ENCODE data around the gene CARS2. TPM values are rescaled to one million over a fixed set of nuclear protein-coding genes. Genes with fewer than 3 reads are reported as not detected.
"Not testable (repeated sequence)": the region's sequence is repeated elsewhere in the genome, so short reads cannot be mapped to it uniquely, and the experiment has no call there.

CARS2 gene
- total RNA-seq, 1 donor from 2014 or later: 47.6 TPM

DNA sequence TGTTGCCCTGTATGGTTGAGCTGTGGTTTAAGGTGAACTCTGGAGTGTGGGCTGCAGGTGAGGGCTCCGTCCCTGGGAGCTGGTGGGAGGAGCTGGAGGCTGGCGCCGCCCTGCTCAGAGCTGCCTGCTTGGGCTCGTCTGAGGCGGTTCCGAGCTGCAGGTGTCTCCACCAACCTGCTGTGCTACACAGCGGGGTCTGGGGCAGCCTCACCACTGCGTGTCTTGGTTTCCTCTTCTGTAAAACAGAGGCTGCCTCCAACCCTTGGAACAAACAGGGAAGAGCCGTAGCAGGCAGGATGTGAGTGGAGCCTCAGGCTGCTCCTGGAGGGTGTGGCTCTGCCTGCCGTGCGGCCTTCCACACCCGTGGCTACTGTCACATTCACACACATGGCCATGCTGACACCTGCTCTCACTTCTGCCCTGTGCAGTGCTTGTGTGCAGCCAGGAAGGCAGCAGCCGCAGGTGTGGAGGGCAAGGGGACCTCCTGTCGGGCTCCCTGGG, 69.2 kb downstream of the CARS2 start:
- DNase-seq: no peak

DNA sequence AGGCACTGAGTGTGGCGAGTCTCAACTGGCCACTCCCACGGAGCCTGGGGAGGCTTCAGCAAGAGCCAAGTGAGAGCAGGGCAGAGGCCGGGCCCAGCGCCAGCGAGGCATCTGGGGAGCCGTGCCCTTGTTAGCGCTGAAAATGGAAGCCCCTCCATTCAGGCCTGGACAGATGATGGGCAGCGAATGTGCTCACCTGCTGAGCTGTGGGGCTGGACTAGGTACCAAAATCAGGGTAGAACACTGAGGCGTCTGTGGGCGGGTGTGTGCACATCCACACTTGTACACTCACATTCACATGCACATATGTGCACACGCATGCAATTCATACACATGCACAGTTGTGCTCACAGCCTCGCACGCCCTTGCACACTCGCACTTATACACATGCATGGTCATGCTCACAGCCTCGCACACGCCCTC, 69.9 kb downstream of the CARS2 start:
- no peak for DNase-seq

DNA sequence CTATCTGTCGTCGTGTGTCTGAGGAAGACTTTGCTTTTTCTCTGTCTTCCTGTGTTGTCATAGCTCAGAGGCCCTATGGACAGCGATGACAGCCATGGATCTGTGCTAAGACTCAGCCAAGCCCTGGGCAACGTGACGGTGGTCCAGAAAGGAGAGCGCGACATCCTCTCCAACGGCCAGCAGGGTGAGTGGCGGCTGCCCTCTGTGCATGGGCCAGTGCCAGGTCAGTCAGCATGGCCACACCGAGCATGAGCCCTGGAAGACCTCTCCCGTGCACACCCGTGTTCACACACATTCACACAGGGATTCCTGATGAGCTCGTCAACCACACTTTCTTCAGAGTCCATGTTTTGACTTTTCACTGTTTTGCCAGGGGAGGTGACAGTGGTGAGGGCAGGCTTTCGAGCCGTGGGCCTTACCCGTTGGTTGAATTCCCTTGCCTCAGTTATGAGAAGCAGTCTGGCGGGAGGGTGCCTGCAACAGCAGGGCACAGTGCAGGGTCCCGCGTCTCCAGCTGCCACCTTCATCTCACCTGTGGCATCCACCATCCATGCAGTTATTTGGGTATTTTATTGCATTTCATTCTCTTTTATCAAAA, 70.4 kb downstream of the CARS2 start:
- DNase-seq: no peak

DNA sequence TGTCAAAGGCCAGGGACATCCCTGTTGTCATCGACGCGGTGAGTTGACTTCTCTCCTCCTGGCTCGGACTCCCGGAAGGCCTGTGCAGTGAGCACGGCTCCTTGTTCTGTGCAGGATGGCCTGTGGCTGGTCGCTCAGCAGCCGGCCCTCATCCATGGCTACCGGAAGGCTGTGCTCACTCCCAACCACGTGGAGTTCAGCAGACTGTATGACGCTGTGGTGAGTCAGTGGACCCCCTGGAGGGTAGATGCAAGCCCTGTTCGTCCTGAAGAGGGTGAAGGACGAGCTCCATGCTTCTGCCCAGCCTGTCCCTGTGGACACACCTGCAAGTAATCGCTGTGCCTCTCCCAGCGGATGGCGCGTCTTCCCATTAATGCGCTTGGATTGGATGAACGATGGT, 71.4 kb downstream of the CARS2 start:
- no peak for DNase-seq

DNA sequence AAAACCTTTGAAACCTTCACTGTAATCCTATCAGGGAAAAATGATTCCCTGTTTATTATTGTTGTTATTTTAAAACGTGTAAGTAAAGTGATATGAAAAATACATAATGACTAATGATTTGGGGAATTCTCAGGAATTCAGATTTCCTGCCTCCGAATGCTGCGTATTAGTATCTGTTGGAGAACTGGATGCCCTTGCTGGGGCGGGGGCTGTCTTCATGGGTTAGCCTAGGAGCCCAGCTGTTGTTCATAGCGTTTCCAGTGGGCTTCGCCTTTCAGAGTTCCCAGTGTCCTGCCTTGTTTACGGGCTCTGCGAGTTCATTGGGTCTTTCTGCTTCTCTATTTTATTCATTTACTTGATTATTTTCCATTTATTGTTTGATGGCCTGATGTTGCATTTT, 72.1 kb downstream of the CARS2 start:
- DNase-seq: peak; percentile 23

DNA sequence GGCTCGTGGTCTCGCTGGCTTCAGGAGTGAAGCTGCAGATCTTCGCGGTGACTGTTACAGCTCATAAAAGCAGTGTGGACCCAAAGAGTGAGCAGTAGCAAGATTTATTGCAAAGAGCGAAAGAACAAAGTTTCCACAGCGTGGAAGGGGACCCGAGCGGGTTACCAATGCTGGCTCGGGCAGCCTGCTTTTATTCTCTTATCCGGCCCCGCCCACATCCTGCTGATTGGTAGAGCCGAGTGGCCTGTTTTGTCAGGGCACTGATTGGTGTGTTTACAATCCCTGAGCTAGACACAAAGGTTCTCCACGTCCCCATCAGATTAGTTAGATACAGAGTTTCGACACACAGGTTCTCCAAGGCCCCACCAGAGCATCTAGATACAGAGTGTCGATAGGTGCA, 73.7 kb downstream of the CARS2 start:
- DNase-seq: not testable (repeated sequence)

DNA sequence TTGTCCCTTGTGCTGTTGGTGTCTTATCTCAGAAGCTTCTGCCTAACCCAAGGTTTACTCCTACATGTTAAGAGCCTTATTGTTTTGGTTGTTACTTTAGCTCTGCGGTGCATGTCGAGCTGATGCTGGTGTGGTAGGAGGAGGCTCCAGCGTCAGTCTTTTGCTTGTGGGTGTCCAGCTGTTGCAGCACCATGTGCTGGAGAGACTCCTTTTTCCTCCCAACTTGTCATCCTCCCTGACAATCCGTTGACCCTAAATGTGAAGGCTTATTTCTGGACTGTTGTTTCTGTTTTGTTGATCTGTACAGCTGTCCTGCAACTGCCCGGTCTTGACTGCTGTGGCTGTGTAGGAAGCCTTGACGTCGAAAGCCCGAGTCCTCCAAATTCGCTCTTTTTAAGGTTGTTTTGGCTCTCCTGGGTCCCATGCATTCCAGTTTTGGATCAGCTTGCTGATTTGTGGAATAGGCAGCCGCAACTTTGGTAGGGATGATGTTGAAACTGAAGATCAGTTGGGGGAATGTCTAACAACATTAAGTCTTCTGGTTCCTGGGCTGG, 75.3 kb downstream of the CARS2 start:
- DNase-seq: no peak

DNA sequence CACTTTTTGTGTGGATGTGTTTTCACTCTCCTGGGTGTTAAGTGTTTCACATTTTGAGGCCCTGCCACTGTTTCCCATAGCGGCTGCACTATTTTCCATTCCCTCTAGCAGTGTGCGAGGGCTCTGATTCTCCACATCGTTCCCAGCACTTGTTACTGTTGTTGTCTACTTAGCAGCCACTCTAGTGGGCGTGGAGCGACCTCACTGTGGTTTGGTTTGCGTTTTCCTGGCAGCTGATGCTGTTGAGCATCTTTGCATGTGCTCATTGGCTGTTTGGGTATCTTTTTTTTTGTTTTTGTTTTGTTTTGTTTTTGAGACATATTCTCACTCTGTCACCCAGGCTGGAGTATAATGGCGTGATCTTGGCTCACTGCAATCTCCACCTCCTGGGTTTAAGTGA, 76.2 kb downstream of the CARS2 start:
- DNase-seq: no peak

DNA sequence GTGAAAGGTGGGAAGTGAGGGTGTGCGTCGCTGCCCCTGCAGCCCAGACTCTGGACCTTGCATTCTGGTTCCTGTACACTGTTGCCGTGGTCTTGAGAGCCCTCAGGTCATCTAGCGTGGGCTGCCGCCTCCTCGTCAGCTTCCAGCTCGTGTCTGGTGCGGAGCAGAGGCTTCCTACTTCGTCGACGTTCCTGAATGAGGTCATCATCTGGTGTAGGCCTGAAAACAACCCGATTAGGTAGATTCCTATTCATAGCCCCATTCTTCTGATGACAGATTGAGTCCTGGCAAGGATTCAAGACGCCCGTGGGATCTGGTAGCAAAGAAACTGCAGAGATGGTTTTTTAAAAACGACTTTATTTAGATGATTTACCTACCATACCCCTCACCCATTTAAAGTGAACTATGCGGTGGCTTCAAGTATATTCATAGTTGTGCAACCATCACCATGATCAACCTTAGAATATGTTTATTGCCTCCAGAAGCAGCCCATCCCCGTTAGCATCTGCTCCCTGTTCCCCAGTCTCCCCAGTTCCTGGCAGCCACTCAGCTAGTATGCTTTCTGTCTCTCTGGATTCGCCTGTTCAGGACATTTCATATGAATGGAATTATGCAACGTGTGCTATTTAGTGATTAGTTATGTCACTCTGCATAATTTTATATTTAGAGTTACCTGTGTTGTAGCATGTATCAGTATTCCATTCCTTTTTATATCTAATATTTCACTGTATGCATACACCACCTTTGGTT, 76.8 kb downstream of the CARS2 start:
- peak; percentile 56 for DNase-seq

DNA sequence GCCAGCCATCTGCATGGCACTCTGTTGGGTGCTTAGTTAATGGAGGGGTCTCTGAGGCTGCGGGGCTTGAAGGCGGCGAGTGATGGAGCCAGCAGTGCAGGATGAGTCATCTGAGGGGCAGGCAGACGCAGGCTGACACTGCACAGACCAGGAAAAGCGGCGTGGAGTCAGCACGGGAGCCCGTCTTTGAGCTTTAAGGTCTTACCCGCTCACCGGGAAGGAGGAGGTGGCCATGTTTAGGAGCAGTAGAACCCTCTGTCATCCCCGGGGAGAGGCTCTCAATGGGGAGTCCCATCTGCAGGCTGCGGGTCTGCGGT, 77.5 kb downstream of the CARS2 start:
- DNase-seq: peak; percentile 54

DNA sequence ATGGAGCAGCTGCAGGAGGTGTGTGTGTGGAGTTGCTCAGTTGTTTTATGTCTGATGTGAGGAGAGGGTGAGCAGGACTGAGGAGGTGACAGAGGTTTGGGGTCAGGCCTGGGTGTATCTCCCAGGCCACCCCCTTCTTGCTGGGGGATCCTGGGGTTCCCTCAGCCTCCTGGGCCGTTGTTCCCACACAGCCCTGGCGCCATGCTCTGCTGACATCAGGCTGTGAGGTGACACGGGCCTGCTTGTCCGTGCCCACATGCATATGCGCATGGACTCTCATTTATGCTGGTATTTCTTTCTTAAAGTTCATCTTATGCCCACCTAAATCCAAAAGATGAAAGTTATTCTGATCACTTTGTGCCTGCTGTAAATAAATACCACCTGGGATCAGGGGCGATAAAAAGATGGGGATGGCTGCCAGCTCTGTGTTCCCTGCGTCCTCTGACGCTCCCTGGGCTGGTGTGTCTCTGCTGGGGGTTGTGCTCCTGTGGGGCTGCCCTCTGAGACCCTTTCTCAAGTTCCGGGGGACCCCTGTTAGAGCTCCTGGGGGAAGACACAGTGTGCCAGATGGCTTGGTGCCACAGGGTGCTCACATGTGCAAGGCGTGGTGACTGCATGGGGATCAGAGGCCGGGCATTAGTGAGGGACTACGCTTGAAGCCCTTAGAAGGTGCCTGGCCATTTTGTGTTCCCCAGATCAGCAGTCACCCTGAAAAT, 78.0 kb downstream of the CARS2 start:
- no peak for DNase-seq

DNA sequence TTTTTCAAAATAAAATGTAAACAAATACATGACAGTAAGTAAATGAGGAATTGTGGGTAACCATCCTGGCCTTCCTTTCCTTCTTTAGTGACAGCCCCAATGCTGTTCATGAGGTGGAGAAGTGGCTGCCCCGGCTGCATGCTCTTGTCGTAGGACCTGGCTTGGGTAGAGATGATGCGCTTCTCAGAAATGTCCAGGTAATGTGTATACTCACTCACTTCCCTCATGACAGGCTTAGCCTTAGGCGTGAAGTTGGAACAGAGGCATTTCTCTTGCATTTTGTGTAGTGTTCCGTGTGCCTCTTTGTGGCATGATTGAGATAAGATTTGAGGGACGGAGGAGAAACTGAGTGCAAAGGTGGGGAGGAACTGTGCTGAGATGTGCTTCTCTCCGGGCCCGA, 78.6 kb downstream of the CARS2 start:
- no peak for DNase-seq

DNA sequence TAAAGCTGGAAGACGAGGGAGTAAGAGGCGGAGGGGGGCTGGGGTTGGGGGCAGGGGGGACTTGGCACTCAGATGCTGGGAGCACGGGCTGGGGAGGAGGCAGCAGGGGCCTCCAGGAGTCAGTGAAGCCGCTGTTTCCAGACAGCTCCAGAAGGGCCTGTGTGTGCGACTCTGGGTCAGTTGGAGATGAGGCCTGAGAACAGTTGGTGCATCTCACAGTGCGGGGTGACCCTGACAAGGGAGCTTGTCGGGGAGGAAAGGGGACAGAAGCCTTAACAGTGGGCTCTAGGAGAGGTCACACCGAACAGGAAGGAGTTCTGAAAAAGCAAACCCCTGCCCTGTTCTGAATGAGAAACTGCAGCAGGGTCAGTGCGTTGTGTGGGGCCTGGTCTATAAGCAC, 79.4 kb downstream of the CARS2 start:
- DNase-seq: no peak

DNA sequence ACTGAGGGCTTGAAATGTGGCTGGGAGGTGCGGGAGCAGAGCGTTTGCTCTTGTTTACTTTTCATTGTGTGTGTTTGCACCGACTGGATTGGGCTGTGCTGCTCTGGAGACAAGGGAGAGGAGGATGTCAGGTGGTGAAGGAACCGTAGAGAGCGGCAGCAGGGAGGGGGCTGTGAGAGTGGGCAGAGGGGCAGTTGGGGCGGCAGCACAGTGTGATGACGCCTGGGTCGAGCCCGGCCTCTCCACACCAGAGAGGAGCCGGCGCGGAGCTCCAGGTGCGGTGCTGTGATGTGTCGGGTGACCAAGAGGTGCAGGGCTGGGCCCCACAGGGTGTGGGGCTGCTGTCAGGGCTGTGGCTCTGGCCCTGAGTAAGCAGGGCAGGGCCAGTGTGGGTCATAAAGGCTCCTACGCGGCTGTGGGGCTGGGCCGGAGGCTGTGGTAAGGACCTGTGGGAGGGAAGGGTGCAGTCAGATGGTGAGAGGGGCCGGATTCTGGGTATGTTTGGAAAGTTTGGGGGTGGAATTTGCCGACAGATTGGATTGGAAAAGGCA, 80.1 kb downstream of the CARS2 start:
- no peak for DNase-seq

DNA sequence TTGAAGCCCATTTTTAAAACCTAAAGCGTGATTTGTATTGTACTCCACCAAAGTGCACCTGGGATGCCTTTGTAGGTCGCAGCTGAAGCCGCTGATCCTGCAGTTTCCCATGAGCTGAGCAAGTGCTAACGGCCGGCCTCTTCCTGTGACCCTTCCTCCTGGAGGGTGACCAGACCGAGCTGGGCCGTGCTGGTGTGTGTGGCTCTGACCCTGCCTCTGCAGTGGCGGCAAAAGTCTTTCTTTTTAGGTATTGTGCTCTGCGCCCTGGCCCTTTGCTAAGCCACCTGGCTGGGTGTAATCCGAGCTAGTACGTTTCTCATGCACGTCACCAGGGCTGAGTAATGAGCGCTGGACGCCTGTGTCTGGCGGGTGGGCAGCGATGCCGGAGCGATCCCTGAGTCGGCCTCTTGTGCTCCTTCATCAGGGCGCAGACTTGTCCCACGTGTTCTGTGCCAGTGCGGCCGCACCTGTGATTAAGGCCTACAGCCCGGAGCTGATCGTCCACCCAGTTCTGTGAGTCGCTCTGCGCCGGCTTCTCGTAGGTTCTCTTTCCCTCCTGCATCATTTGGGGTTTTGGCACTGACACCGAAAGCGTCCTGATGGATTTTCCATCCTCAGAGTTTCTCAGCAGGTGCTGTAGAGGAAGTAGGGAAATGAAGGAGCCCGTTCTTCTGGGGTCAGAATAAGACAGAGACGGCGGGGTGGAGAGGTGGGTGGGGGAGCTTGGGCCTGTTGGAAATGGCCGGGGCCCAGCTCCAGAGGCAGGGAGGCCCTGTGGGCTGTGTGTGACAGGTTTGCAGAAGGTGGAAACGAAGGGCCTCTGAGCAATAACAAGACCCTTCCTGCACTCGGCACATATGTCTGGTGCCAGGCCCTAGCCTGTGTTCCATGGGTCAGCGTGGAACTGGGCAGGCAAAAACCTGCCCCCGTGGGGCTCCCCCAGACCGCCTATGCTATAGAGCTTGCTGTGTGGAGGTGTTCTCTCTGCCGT, 80.9 kb downstream of the CARS2 start:
- DNase-seq: no peak

DNA sequence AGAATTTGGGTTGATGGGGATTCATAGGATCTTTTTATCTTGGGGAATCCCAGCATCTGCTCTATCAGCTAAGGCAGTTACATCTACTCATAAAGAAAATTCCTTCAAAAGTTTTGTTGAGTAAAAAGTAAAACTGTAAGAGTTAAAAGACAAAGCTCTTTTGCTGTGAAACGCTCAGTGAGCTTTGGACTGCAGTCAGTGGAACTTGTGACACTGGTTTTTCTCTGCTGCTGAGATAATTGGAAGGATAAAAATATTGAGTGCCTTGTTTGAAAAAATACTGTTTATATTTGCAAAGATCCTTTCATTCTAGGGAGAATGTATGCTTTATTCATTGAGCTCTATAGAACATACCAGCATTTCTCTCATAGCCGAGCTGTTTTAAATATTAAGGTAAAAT, 85.3 kb downstream of the CARS2 start:
- no peak for DNase-seq

DNA sequence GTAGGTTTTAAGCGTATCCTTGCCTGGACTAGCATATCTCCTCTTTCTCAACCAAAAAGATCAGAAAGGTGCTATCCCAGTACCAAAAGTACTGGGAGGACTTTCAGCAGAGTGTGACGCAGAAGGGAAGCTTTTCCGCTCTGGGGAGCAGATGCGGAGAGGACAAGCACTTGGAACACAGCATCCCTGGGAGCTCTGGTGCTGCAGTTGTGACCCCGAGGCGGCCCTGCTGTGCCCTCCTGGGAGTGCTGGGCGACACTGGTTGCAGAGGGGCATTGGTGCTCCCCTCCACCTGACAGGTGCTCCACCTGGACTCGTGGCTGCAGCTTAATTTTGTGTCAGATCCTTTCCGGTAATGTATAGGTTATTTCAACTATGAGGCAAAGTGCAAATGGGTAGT, 87.1 kb downstream of the CARS2 start:
- no peak for DNase-seq

DNA sequence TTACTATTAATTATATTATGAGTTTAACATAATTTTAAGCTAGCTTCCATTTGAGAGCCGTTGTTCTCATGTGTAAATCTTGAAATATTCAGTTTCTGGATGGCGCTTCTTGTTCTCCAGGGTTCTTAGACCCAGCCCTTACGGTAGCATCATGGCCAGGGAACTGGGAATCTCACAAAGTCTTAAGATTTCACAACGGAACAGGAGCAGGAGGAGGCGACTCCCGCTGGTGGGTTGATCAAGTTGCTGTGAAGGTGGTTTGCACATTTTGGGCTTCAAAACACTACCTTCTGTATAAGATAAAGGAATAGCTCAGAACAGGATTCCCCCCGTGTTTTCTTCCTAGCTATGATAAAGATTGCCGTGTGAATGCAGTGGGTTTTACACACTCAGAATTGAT, 87.7 kb downstream of the CARS2 start:
- no peak for DNase-seq

DNA sequence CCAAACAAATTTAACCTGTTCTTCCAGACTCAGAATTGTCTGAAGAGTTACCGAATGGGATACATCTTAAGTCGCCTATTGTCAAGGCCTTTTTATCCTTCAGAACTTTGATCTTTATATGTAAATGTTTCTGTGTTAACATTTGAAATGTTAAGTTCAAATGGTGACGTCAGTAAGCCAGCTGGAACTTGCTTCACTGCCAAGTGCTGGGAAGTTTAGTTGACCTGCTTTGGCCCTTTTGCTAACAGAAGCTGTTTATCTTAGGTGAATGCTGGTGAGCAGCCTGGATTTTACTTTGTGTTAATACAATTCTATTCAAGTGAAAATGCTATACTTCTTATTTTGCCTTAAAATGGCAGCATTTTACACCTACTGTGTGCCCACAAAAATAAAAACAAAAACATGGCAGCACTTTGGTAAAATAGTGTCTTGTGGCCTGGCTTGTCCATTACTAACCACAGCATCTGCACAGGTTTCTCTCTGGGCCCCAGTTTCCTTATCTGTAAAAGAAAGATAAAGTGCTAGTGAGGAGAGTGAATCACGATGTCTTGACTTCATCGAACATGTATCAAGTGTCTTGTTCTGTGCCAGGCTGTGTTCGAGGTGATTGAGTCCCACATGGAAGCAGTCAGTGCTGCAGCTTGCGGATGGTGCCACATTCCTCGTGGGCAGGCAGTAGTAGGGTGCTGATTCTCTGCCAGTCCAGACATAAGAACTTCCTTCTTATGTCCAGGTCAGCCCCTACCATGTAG, 88.4 kb downstream of the CARS2 start:
- DNase-seq: peak; percentile 79

DNA sequence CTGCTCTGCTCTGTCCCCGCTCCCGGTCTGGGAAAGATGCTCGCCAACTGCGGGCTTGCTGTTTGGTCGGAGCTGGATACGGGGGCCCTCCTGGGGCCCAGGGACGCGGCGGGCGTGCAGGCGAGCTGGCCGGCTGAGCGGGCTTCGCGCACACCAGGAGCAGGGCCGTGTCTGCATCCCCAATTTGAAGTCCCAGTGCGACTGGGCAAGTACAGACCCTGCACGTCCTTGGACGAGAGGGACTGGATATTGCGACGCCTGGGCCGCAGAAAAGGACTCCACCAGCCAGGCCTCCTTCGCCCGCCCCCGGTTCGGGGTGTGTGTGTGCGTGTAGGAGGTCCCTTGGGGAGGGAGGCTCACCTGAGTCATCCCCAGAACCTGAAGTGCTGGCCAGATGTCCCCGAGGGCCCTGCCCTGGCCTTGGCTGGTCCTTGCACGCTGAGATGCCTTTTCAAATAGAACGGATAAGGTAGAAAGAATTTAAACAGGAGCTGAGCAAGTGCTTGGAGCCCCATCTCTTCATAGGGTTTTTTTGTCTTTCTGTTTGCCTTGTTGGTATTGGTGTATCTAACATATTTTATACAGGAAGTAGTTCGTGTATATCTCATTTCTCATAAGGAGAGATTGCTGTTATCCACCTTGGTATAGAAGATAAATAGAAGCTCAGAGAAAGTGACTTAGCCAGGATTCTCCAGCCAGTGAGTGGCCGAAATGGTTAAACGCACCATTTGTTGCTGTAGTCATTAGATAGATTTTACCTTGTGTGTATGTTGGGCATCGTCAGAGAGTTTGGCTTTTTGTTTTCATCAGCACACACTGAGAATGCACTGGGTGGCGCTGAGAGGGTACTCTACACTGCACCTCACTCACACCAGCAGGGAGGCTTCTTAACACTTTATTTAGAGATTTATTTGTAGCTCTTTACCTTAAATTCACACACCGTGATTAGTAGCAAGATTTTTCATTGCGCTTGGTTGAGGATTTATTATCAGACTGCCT, 89.5 kb downstream of the CARS2 start:
- DNase-seq: peak; percentile 57
